OCI-LY3 (cell line): Measurements from ENCODE around the gene MYF5.

Experiments
- EZH2phosphoT487 ChIP-seq: fragments of 200-600 bp; shearing (Covaris generic); IDR thresholded peaks from 2 replicates; pipeline ENCODE4 v1.6.1; 2018; ENCODE audit warnings: antibody characterized with exemption, mixed run types, low read depth
- TF ChIP-seq, protein P1 (sequence below): fragments of 200-600, 300-600 bp; sonication (generic); IDR thresholded peaks from 2 replicates; pipeline ENCODE4 v1.5.1; 2014; ENCODE audit warnings: antibody characterized with exemption, low read length, low read depth

- TF ChIP-seq, protein P1, sequence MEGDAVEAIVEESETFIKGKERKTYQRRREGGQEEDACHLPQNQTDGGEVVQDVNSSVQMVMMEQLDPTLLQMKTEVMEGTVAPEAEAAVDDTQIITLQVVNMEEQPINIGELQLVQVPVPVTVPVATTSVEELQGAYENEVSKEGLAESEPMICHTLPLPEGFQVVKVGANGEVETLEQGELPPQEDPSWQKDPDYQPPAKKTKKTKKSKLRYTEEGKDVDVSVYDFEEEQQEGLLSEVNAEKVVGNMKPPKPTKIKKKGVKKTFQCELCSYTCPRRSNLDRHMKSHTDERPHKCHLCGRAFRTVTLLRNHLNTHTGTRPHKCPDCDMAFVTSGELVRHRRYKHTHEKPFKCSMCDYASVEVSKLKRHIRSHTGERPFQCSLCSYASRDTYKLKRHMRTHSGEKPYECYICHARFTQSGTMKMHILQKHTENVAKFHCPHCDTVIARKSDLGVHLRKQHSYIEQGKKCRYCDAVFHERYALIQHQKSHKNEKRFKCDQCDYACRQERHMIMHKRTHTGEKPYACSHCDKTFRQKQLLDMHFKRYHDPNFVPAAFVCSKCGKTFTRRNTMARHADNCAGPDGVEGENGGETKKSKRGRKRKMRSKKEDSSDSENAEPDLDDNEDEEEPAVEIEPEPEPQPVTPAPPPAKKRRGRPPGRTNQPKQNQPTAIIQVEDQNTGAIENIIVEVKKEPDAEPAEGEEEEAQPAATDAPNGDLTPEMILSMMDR, result no peak
- no peak for TF ChIP-seq EZH2phosphoT487
Observed at GRCh38 chr12:80690090-80690489, 26.6 kb upstream of the MYF5 start.
